G401.6 (cell line): Measurements from ENCODE around the gene PLA2G6.

Experiments
- FAIRE-seq: peaks from 2 replicates; lab custom pipeline; 2012; peaks lifted over from hg19 to GRCh38; lab: Jason Lieb, UNC

PLA2G6 gene

GRCh38 chr22:38181453-38182200 lies at the start of gene PLA2G6:
Gene PLA2G6 (minus strand): TSS chr22:38181830. CDS start chr22:38169426, 12,404 bp downstream.
- peak; percentile 98 for FAIRE-seq

- FAIRE-seq: no peak
Measured at GRCh38 chr22:38230916-38231315, 49.3 kb upstream of the PLA2G6 start.

- FAIRE-seq: no peak
Measured at GRCh38 chr22:38230108-38230825, 48.6 kb upstream of the PLA2G6 start.

- no peak for FAIRE-seq
Measured at GRCh38 chr22:38228873-38229740, 47.5 kb upstream of the PLA2G6 start.

GRCh38 chr22:38228326-38228872 lies 46.8 kb upstream of the PLA2G6 start:
- no peak for FAIRE-seq

GRCh38 chr22:38226853-38227649 lies 45.4 kb upstream of the PLA2G6 start:
- FAIRE-seq: no peak

GRCh38 chr22:38223289-38223960 lies 41.8 kb upstream of the PLA2G6 start:
- FAIRE-seq: no peak

GRCh38 chr22:38222797-38223119 lies 41.1 kb upstream of the PLA2G6 start:
- FAIRE-seq: no peak

GRCh38 chr22:38221908-38222796 lies 40.5 kb upstream of the PLA2G6 start:
- FAIRE-seq: no peak

- FAIRE-seq: no peak
Measured at GRCh38 chr22:38221407-38221806, 39.8 kb upstream of the PLA2G6 start.

GRCh38 chr22:38220653-38221386 lies 39.2 kb upstream of the PLA2G6 start:
- no peak for FAIRE-seq

- FAIRE-seq: no peak
Measured at GRCh38 chr22:38220163-38220562, 38.5 kb upstream of the PLA2G6 start.

- FAIRE-seq: no peak
Measured at GRCh38 chr22:38219632-38220031, 38.0 kb upstream of the PLA2G6 start.

- FAIRE-seq: peak; percentile 6
Measured at GRCh38 chr22:38218661-38219622, 37.3 kb upstream of the PLA2G6 start.

- no peak for FAIRE-seq
Measured at GRCh38 chr22:38215156-38216038, 33.8 kb upstream of the PLA2G6 start.

- FAIRE-seq: no peak
Measured at GRCh38 chr22:38214302-38215056, 32.8 kb upstream of the PLA2G6 start.

- FAIRE-seq: no peak
Measured at GRCh38 chr22:38213990-38214301, 32.3 kb upstream of the PLA2G6 start.
